HG02885 (cell line): Measurements from ENCODE around the gene UBE2E2.
"Not testable (repeated sequence)": the region's sequence is repeated elsewhere in the genome, so short reads cannot be mapped to it uniquely, and the experiment has no call there.

Experiments
- ATAC-seq: cut with Tn5 transposase; IDR thresholded peaks from one replicate; pipeline ENCODE4 v1.9.1; 2021; ENCODE audit warnings: mild to moderate bottlenecking; ENCODE audit not compliant: unreplicated experiment, poor library complexity

The UBE2E2 gene

DNA sequence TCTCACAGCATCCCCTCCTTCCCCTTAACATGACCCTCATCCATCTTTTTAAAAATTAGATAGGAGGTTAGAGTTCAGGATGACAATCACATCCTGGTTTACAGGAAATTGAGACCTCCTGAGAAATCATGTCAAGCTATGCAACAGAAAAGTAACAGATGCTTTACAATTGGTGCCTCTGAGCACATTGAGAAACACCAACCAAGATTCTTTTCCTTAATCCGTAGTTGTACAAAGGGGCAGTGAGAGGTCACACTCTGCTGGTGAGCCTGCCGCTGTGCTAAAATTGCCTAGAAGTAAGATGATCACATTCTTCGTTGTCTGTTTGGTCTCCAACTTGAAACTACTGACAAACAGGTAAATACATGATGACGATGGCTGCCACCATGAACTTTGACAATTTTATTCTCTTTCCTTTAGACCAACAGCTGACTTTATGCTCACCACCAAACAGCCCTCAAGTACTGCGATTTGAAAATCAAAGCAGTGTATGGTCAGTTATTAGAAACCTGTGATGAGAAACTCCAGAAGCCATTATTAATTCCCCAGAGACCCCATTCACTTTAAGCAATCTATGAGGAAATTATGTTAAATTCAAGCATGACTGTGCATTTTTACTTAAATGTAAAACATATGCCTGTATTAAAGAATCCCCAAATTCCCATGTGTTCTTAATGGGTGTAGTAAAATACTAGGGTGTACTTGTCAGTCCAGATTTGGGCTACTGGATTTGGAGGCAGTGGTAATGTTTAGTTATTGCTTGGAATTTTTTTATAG is 392.0 kb downstream of the UBE2E2 start:
- no peak for ATAC-seq

DNA sequence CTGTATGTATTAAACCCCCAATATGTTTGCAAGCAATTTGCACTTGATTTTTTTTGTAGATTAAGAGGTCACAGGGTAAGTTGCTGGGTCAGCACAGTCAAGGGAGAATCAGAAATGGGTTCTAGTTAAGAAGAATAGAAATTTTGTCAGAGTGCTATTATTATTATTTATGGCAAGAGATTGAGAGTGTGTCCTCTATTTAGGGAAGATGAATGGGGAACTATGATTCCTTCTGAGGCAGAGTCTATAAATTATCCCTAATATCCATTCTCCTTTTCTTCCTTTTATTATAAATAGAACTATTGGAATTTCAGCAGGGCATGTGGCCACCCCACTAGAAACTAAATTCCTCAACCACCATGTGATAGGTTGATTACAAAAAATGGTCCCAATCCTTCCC is 392.7 kb downstream of the UBE2E2 start:
- ATAC-seq = no peak

DNA sequence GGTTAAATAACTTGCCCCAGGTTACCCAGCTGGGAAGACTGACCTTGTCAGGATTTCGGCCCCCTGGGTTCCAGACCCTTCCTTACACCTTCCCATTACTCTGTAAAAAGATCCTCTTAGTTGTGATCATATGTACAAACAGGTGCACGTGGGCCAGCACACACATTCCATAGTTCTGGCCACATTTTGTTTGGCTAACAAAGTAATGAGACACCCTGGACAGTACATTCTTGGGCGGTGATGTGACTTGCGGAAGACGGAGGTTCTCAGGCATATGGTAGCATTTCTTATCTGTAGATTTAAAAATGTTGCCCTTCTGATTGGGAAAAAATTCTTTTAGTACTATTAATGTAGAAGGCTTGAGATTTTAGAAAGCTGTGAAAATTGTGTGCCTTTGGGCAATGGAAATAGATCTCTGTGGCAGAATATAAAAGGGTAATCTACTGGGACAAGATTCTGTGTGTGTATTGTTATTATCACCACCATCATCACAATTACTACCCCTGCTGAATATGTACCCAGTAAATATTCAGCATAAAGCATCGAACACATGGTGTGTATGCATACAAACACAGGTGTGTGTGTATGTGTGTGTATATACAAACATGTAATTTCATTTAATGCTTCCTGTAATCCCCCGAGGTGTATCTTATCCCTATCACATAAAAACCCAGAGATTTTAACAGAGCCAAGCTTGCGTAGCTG is 397.2 kb downstream of the UBE2E2 start:
- no peak for ATAC-seq

DNA sequence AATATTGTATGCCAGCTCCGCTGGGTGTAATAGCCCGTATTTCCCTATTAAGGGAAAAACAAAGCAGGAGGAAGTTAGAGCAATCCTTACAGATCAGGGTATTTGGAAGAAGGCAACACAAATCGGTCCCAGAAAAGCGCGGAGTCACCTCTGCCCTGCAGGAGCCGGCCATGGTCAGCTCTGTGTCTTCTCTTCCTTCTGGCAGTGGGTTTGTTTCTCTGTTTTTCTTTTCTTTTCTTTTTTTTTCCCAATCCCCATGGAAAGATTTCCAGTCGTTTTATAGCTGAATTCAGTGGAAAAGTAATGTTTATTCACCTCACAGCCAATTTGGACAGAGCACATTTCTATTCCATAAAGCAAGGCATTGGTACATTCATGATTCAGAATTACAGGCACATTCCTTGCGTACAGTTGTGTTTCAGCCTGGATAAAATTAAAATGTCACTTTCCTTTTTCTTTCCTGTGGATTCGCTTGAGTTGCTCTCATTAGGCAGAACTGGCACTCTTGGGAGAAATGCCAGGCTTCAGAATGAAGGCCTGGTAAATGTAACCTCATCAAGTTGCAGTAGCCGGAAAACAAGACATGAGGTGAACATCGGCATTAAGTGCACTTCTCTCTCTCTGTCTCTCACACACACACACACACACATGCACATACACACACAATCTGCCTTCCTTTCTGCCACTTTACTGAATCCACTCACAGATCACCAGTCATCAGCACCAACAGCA is 398.1 kb downstream of the UBE2E2 start:
- ATAC-seq = no peak

DNA sequence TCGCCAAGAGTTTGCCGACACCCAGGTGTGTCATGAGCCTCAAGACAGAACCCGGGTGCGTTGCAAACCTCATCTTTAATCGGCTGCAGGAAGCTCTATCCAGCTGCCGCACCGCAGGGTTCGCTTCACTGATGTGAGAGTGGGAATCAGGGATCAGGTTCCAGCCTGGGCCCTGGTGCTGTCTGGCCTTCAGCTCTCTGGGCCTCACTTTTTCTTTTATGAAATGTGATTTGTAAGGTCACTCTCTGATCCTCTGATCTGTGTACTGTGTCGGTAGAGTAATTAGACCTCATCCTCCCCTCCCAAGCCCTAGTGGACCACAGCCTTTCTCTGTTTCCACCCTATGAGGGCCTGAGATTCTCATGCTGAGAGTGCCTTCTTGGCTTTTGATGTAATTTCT is 399.8 kb downstream of the UBE2E2 start:
- ATAC-seq = no peak

DNA sequence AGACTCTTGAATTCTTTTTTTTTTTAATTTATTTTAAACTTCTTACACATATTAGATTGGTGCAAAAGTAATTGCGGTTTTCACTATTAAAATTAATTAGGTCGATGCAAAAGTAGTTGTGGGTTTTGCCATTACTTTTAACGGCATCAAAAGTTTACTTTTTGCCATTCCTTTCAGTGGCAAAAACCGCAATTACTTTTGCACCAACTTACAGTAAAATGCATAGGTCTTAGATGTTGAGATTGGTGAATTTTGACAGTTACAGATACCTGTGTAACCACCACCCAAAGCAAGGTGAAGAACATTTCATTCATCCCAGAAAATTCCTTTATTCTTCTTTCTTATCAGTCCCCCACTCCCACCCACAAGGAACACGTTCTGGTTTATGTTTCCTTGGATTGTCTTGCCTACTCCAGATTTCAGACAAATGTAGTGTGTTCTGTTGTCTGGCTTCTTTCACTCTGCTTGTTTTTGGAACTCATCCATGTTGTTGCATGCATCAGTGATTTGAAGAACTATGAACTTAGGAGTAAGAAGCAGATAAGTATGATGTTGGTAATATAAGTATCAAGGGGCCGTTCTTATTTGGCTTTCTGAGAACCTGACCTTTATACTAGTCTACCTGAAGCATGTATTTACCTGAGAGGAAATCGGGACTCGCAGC is 404.2 kb downstream of the UBE2E2 start:
- no peak for ATAC-seq

DNA sequence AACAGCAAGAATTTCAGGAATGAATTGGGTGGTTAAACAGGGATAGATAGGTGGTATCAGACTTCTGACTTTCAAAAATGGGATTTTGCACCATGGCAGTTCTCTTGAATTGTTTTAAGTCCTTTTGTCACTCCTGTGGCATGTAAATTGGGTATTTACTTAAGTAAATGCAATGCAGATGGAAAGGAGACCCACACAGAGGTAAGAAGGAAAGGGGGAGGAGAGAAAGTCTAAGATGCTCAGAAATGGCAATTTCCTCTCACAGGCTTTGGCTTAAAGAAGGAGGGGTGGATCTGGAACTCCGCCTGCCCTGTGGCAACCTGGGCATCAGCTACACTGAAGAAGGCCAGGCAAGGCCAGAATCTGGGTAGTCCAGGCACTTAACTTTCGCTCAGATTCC is 405.5 kb downstream of the UBE2E2 start:
- ATAC-seq = no peak

DNA sequence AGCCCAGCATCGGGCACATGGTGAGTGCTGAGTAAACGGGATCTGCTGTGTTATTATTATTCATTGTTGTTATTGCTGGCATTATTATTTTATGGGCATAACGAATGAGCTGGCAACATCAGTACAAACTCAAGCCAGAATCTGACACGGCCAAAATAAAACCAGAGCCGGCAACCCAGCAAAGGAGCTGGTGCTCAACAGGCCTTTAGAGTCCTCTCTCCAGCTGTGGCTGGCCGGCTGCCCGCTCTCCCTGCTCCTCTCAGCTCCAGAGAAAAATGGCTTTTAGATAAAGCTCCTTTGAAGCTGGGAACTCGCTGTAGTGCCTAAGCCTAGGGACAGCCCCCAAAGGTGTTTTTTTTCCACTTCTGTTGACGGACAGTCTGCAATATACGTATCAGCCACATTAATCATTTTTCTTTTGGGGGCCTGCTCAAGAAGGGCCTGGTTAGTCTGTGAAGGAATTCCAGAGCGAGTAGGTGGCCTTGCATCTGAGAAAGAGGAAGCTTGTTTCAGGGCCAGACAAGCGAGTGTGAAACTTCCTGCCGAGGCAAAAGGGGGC is 408.7 kb downstream of the UBE2E2 start:
- peak; percentile 50 for ATAC-seq

DNA sequence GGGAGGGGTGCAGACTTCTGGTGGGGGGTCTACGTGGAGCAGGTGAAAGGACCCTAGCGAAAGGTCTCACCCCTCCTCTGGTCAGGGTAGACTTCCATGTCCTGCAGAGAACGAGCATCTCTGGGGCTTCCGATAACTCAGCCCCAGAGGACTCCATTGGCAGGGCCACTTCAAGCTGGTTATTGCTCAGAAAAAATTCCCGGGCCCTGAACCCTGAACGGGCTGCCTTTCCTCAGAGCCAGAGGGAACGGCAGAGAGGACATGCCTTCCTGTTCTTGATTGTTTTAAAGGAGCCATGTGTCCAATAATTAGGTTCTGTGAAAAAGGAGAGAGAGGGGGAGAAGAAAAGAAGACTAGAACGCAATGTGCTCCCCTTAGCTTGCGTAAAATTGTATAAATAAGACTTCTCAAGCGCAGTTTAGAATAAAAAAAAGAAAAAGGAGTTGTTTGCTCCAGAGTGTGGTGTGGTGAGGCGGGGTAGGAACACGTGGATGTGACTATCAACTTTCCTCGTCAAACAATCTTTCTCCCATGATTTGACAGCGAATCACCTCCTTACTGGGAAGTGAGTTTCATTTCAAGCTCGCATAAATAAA is 409.3 kb downstream of the UBE2E2 start:
- peak; percentile 33 for ATAC-seq

DNA sequence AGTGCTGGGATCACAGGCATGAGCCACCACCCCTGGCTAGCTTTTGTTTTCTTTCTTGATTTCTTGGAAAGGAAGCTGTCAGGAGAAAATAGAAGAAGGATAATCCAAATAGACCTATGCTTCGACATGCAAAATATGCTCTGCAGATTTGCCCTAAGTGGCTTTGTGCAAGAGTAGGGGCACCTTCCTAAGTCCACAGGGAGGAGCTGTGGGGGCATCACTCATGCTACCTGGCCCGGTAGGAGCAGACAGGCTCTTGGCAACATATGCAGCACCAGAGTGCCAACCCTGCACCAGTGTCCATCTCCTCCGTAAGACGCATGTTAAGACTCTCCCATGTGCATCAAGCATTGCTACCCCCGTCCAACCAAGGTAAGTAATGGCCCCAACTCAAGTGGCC is 411.9 kb downstream of the UBE2E2 start:
- ATAC-seq = no peak

DNA sequence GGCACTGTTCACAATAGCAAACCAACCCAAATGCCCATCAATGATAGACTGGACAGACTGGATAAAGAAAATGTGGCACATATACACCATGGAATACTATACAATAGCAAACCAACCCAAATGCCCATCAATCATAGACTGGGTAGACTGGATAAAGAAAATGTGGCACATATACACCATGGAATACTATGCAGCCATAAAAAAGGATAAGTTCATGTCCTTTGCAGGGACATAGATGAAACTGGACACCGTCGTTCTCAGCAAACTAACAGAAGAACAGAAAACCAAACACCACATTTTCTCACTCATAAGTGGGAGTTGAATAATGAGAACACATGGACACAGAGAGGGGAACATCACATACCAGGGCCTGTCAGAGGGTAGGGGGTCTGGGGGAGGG is 415.3 kb downstream of the UBE2E2 start:
- ATAC-seq = not testable (repeated sequence)

DNA sequence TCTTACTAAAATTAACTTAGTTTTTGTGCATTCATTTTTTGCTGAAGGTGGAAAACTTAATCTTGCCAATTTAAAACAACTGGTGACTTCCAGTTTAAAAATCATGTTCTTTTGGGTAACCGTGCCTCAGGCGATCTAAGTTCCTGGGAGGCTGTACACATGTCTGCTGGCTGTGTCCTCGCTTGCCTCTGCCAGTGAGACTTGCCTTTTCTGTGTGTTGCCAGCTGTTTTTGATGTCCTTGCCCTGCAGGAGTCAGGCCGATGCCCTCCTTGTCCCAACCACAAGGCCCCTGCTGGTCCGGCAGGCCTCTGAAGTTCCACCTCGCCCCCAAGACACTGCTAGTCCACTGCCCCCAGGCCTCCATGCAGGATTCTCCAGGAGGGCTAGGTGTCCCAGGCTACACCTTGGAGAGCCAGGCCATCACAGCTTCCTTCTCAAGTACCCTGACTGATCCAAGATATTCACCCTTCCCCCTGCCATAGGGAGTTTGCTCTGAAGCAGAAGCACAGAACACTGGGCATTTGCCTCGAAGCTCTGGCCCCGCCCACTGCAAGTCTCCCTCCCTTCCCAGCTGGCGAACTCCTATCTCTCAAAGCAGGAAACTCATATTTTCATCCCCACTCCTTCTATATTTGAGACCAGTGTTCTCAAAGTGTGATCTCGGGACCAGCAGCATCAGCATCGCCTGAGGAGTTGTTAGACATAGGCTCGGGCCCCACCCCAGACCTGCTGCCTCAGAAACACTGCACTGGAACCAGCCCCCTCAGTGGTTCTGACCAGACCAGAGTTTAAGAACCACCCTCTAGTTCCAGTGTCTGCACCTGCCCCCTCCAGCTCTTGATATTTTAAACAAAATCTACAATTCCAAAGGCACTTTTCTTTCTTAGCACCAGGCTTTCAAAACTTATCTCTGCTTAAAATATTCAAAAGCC is 416.8 kb downstream of the UBE2E2 start:
- no peak for ATAC-seq

DNA sequence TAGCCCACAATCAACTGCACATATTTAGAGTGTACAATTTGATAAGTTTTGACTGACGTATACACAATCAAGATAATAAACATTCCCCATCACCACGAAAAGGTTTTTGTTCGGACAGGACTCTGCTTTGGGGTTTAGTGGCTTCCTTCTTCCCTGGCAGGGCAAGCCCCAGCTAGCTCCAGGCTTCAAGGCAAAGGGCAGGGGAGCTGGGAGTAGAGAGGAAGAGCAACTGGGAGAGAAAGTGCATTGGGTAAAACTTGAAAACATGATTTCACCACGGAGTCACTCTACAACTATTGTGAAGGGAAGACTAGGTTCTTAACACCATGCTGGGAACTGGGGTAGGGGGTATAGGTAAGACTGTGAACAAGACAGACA is 417.5 kb downstream of the UBE2E2 start:
- ATAC-seq = no peak

DNA sequence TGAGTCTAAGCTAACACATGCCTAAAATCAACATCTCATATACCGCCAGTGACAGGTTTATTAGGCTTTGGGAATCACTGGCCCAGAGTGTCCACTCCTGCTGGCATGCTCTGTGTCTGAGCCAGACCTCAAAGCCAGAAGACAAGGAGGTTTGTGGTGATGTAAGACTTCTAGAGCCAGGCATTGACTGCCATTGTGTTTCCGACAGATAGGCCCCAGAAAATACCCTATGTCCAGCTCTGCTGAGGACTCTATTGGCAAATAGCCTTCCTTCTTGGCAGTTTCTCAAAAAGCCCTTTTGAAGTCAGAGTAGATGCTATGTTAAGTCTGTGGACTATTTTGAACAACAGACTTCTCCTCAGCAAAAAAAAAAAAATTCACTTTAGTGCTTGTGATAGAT is 420.7 kb downstream of the UBE2E2 start:
- ATAC-seq = no peak

DNA sequence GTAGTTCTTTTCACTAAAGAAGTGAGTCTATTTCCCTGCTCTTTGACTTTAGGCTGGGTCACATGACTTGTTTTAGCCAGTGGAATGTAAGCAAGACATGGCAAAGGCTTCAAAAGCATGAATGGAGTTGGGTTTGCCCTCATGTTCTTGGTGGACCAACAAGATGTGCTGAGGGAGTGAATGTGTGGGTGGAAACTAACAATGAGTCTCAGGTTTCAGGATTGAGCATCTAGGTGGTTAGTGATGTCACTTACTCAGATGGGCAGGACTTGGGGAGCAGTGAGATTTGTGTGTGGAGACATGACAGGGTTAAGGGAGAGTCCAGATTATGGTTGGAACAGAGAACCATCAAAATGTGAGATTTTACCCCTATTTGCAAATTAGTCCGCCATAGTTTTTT is 421.2 kb downstream of the UBE2E2 start:
- no peak for ATAC-seq

DNA sequence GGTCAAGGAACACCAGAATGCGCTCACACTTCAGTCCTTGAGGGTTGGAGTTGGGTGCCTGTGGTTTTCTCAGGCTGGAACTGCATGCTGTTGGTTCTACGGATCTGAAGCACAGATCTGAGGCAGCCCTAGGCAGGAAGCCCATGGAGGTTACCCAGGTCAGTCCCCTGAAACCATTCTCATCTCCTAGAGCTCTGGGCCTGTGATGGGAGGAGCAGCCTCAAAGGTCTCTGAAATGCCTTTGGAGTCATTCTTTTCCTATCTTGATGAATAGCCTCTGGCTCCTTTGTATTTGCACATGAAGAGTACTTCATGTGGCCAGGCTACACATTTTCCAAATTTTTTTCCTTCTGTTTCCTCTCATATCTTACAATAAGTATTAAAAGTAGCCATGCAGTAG is 423.3 kb downstream of the UBE2E2 start:
- ATAC-seq = no peak

DNA sequence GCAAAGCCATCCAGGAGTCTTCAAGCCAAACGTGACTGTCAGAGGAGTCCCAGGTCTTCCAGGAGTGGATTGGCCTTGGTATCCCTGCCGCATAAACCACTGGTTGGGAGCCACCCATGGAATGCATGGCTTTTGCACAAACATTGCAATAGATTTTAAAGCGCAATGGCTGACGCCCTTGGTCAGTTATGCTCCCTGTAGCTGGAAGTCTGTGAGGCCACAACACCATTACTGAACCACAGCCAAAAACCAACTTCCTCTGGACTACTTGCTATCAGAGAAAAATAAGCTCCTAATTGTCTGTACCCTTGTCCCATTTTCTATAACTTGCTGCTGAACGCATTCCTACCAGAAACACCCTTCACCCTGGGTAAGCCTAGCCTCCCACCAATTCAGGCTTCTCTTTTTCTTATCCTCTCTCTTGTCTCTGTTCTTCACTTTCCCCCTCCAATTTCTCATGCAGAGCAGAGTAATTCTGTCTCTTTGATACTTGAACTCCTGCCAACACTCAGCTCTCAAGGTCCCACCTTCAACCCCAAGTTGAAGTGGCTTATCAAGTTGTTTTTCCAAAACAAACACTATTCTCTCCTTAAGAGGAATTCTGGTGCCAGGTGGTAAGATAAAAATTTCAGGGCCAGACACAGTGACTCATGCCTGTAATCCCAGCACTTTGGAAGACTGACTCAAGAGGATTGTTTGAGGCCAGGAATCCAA is 426.2 kb downstream of the UBE2E2 start:
- no peak for ATAC-seq

DNA sequence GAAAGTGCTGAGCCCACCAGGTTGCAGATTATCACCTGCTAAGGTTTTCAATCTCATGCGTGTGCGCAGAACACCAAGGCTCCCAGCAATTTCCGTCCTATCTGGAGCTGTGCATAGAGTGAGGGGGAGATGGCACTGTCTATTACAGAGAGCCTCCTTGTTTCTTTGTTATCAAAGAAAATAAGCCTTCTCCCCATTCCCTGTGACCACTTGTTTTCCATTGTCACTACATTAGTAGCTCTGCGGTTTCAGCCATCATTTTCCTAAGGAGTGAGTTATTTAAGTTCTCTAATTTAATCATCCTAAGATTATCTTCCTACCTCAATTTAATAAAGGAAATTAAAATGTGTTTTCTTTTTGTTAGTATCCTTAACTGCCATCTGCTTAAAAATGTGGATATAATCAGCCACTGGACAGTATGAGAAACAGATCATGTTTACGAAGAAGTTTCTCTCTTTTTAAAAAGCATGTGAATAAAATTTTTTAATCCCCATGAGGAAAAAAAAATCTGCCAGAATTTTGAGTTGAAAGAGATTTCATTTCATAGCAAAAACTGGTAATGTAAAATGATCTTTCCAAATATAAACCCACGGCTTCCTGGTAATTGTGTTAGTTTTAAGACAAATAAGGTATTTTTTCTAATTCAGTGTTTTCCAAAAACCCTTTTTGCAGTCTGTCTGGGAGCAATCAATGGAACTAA is 430.3 kb downstream of the UBE2E2 start:
- no peak for ATAC-seq
